ENCODE results near the gene TTC19.
A peak's percentile ranks its signal among the peaks of the same experiment; 100 is the strongest.

The TTC19 gene

DNA sequence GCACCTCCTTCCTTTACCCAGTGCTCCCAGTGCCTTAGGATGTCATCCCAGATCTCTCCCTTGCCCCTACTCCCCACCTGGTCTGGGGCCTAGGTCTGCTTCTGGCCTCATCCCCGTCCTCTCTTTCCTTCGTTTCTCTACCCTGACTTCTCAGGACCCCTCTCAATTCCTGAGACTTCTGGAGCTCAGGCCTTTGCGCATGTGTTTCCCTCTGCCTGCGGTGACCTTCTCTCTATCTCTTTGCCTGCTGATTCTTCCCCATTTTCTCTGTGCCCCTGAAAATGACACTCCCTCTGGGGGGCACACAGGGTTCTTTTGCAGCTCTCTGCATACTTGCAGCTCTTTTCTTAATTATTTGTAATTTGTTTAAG, 41.2 kb upstream of the TTC19 start:
- H3K36me3 ChIP-seq (ENCODE audit: low read depth): no peaks in the 10 kb centered on the region
- DNase-seq (ENCODE audit: low spot score): no peak
- H3K4me1 ChIP-seq (ENCODE audit: insufficient read depth, poor library complexity, severe bottlenecking): peaks cover 45% of the 10 kb centered on the region
- H3K27ac ChIP-seq (ENCODE audit: poor library complexity, severe bottlenecking): peak overlapping the region; percentile 89
- no peak for ATAC-seq (ENCODE audit: low read depth)
- TF ChIP-seq, protein P1, sequence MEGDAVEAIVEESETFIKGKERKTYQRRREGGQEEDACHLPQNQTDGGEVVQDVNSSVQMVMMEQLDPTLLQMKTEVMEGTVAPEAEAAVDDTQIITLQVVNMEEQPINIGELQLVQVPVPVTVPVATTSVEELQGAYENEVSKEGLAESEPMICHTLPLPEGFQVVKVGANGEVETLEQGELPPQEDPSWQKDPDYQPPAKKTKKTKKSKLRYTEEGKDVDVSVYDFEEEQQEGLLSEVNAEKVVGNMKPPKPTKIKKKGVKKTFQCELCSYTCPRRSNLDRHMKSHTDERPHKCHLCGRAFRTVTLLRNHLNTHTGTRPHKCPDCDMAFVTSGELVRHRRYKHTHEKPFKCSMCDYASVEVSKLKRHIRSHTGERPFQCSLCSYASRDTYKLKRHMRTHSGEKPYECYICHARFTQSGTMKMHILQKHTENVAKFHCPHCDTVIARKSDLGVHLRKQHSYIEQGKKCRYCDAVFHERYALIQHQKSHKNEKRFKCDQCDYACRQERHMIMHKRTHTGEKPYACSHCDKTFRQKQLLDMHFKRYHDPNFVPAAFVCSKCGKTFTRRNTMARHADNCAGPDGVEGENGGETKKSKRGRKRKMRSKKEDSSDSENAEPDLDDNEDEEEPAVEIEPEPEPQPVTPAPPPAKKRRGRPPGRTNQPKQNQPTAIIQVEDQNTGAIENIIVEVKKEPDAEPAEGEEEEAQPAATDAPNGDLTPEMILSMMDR (IDR thresholded peaks at IDR 0.05; ENCODE audit: poor library complexity, severe bottlenecking): no peak
- H3K4me3 ChIP-seq (ENCODE audit: severe bottlenecking): no peak overlapping the region
- no peaks in the 10 kb centered on the region for H3K9me3 ChIP-seq (ENCODE audit: severe bottlenecking)
- no peaks in the 10 kb centered on the region for H3K27me3 ChIP-seq (ENCODE audit: insufficient read depth, poor library complexity, severe bottlenecking)

GRCh38 chr17:15963670-15964110, 35.9 kb upstream of the TTC19 start:
- no peaks in the 10 kb centered on the region for H3K36me3 ChIP-seq (ENCODE audit: low read depth)
- H3K4me3 ChIP-seq (ENCODE audit: severe bottlenecking): no peak overlapping the region
- no peaks in the 10 kb centered on the region for H3K27me3 ChIP-seq (ENCODE audit: insufficient read depth, poor library complexity, severe bottlenecking)
- DNase-seq (ENCODE audit: low spot score): peak; percentile 91
- peaks cover 55% of the 10 kb centered on the region for H3K4me1 ChIP-seq (ENCODE audit: insufficient read depth, poor library complexity, severe bottlenecking)
- peak; percentile 77 for ATAC-seq (ENCODE audit: low read depth)
- TF ChIP-seq, protein P1 (IDR thresholded peaks at IDR 0.05; ENCODE audit: poor library complexity, severe bottlenecking): no peak
- H3K27ac ChIP-seq (ENCODE audit: poor library complexity, severe bottlenecking): peak overlapping the region; percentile 89
- no peaks in the 10 kb centered on the region for H3K9me3 ChIP-seq (ENCODE audit: severe bottlenecking)

DNA sequence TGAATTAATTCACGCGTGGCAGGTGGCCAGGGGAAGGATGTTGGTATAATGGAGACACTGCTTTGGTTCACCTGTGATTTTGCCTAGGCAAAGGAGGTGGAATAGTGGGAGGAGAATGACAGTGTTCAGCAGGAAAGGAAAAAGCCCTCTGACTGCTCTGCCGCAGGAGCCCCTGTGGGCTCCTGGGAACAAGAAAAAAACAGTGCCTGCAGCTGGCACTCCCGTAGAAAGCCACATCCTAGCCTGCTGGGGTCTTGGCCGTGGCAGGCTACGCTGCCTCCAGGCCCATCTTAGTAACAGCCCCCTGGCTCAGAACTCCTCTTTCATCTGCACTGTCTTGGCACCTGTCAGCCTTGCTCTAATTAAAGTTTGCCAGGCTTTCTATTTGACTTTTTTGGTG, 34.1 kb upstream of the TTC19 start:
- no peaks in the 10 kb centered on the region for H3K9me3 ChIP-seq (ENCODE audit: severe bottlenecking)
- TF ChIP-seq, protein P1 (IDR thresholded peaks at IDR 0.05; ENCODE audit: poor library complexity, severe bottlenecking): no peak
- DNase-seq (ENCODE audit: low spot score) (no peak), ATAC-seq (ENCODE audit: low read depth) (no peak)
- H3K4me1 ChIP-seq (ENCODE audit: insufficient read depth, poor library complexity, severe bottlenecking): peaks cover 45% of the 10 kb centered on the region
- H3K27me3 ChIP-seq (ENCODE audit: insufficient read depth, poor library complexity, severe bottlenecking): no peaks in the 10 kb centered on the region
- H3K27ac ChIP-seq (ENCODE audit: poor library complexity, severe bottlenecking): peak overlapping the region; percentile 89
- H3K4me3 ChIP-seq (ENCODE audit: severe bottlenecking): no peak overlapping the region
- H3K36me3 ChIP-seq (ENCODE audit: low read depth): peaks cover 12% of the 10 kb centered on the region

GRCh38 chr17:15966183-15966878, 33.3 kb upstream of the TTC19 start:
- no peak overlapping the region for H3K4me3 ChIP-seq (ENCODE audit: severe bottlenecking)

More at GRCh38 chr17:15966183-15966878, 33.3 kb upstream of the TTC19 start:
- peak overlapping the region; percentile 89 for H3K27ac ChIP-seq (ENCODE audit: poor library complexity, severe bottlenecking)
- DNase-seq (ENCODE audit: low spot score) (no peak), ATAC-seq (ENCODE audit: low read depth) (peak; percentile 40; the same call in 2 of the 3 replicates)
- H3K9me3 ChIP-seq (ENCODE audit: severe bottlenecking): no peaks in the 10 kb centered on the region
- peaks cover 45% of the 10 kb centered on the region for H3K4me1 ChIP-seq (ENCODE audit: insufficient read depth, poor library complexity, severe bottlenecking)
- TF ChIP-seq, protein P1 (IDR thresholded peaks at IDR 0.05; ENCODE audit: poor library complexity, severe bottlenecking): no peak
- H3K36me3 ChIP-seq (ENCODE audit: low read depth): peaks cover 12% of the 10 kb centered on the region
- no peaks in the 10 kb centered on the region for H3K27me3 ChIP-seq (ENCODE audit: insufficient read depth, poor library complexity, severe bottlenecking)
